Smooth muscle cell (in vitro differentiated cells): Measurements from ENCODE around the gene KLC1. TPM values are rescaled to one million over a fixed set of nuclear protein-coding genes. Genes with fewer than 3 reads are reported as not detected.

Source experiments
- DNase-seq: peaks from one replicate; lab custom pipeline; 2025; ENCODE audit not compliant: unreplicated experiment; lab: John Stamatoyannopoulos, UW
- H2AFZ ChIP-seq: fragments of 200-600 bp; sonication (generic); 2 replicates; pipeline ENCODE4 v1.6.0; 2016; ENCODE audit warnings: antibody characterized with exemption, low read depth, mild to moderate bottlenecking
- H3F3A ChIP-seq: fragments of 200-600 bp; sonication (generic); 2 replicates; pipeline ENCODE4 v1.6.0; 2017; ENCODE audit warnings: antibody characterized with exemption, low read depth
- H3K27ac ChIP-seq: fragments of 200-600 bp; sonication (generic); 2 replicates; pipeline ENCODE4 v1.5.1; 2016; ENCODE audit warnings: low read depth, mild to moderate bottlenecking
- H3K27me3 ChIP-seq: fragments of 200-600 bp; sonication (generic); 2 replicates; pipeline ENCODE4 v1.6.1; 2016; ENCODE audit warnings: low read depth, mild to moderate bottlenecking
- H3K36me3 ChIP-seq: fragments of 200-600 bp; sonication (generic); 2 replicates; pipeline ENCODE4 v1.5.1; 2016; ENCODE audit warnings: low read depth
- H3K4me1 ChIP-seq: fragments of 200-600 bp; sonication (generic); 2 replicates; pipeline ENCODE4 v1.5.1; 2016; ENCODE audit warnings: low read depth
- H3K4me2 ChIP-seq: fragments of 200-600 bp; sonication (generic); 2 replicates; pipeline ENCODE4 v1.6.0; 2016; ENCODE audit warnings: mild to moderate bottlenecking
- H3K4me3 ChIP-seq: fragments of 200-600 bp; sonication (generic); 2 replicates; pipeline ENCODE4 v1.5.1; 2016; ENCODE audit warnings: mild to moderate bottlenecking
- H3K79me2 ChIP-seq: fragments of 200-600 bp; sonication (generic); 2 replicates; pipeline ENCODE4 v1.6.0; 2016; ENCODE audit warnings: low read depth, mild to moderate bottlenecking
- H3K9ac ChIP-seq: fragments of 200-600 bp; sonication (generic); 2 replicates; pipeline ENCODE4 v1.6.0; 2016; ENCODE audit warnings: low read depth
- H3K9me3 ChIP-seq: fragments of 200-600 bp; sonication (generic); replicated peaks from 2 replicates; pipeline ENCODE4 v1.5.1; 2016; ENCODE audit warnings: low read depth
- H4K20me1 ChIP-seq: fragments of 200-600 bp; sonication (generic); 2 replicates; pipeline ENCODE4 v1.6.0; 2016; ENCODE audit warnings: low read depth
- CTCF ChIP-seq: fragments of 200-600 bp; sonication (generic); IDR thresholded peaks from 2 replicates; pipeline ENCODE4 v1.5.1; 2017; ENCODE audit warnings: borderline replicate concordance, mild to moderate bottlenecking, antibody characterized with exemption; ENCODE audit not compliant: insufficient read depth, poor library complexity, severe bottlenecking
- WGBS: methylation state at CpG from one replicate; pipeline ENCODE4 v1.1.7; 2016; ENCODE audit warnings: low lambda C conversion rate; 5-methylcytosine and 5-hydroxymethylcytosine counted together
- polyA plus RNA-seq: library from polyadenylated mRNA; unstranded; fragments of >200 nt; fragmentation: Nextera tagmentation; extraction: Ambion mirVana; gene quantifications from 2 replicates; pipeline ENCODE4 v1.2.1, GENCODE V29; 2016
- total RNA-seq: library from RNA; depleted of rRNA; stranded (reverse); fragments of >200 nt; gene quantifications from 2 replicates; pipeline ENCODE4 v1.2.3, GENCODE V29; 2014

KLC1 gene
- total and polyA plus RNA-seq, 2 experiments from 2014 or later: 167 to 224 TPM

- no peak overlapping the region for H3K4me2 ChIP-seq
- H3K4me3 ChIP-seq: no peak overlapping the region
- no peaks in the 10 kb centered on the region for H3K36me3 ChIP-seq
- no peak overlapping the region for H3K9ac ChIP-seq
- no peaks in the 10 kb centered on the region for H3F3A ChIP-seq
- H3K79me2 ChIP-seq: no peaks in the 10 kb centered on the region
- WGBS: 94% methylated on average over 28 of the region's 29 CpGs
- no peak for DNase-seq
- H3K9me3 ChIP-seq: no peaks in the 10 kb centered on the region
- TF ChIP-seq CTCF: no peak
- no peak overlapping the region for H2AFZ ChIP-seq
- peaks cover 44% of the 10 kb centered on the region for H4K20me1 ChIP-seq
- no peaks in the 10 kb centered on the region for H3K27me3 ChIP-seq
- H3K4me1 ChIP-seq: no peaks in the 10 kb centered on the region
- H3K27ac ChIP-seq: no peak overlapping the region
These were observed 73.8 kb downstream of the KLC1 start for GRCh38 chr14:103702497-103703432.

- H3K9ac ChIP-seq: no peak overlapping the region
- no peak overlapping the region for H3K27ac ChIP-seq
- 93% methylated on average over 24 of the region's 24 CpGs for WGBS
- H3K4me1 ChIP-seq: no peaks in the 10 kb centered on the region
- H3K27me3 ChIP-seq: no peaks in the 10 kb centered on the region
- no peaks in the 10 kb centered on the region for H3F3A ChIP-seq
- no peak overlapping the region for H2AFZ ChIP-seq
- no peak for DNase-seq
- peaks cover 41% of the 10 kb centered on the region for H4K20me1 ChIP-seq
- no peaks in the 10 kb centered on the region for H3K9me3 ChIP-seq
- H3K4me2 ChIP-seq: no peak overlapping the region
- H3K79me2 ChIP-seq: no peaks in the 10 kb centered on the region
- no peak for TF ChIP-seq CTCF
- no peaks in the 10 kb centered on the region for H3K36me3 ChIP-seq
- no peak overlapping the region for H3K4me3 ChIP-seq
These were observed 74.7 kb downstream of the KLC1 start for GRCh38 chr14:103703433-103704385.

DNA sequence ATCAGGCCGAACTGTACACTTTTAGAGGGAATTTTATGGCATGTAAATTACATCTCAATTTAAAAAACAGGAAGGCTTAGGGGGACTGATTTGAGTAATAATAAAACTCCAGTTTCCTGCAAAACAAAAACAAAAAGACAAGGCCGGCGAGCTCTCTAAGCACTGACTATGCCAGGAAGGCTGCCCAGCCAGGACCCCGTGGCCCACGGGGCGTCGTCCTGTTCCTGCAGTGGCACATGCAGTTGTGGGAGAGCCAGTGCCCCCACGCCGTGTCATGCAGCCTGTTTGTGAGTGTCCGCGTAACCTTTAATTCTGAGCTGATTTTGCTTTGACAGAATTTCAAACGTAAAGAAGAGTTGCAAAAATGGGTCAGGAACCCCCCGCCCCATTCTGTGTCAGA lies 75.7 kb downstream of the KLC1 start:
- no peak overlapping the region for H2AFZ ChIP-seq
- no peaks in the 10 kb centered on the region for H3K79me2 ChIP-seq
- peaks cover 31% of the 10 kb centered on the region for H4K20me1 ChIP-seq
- no peaks in the 10 kb centered on the region for H3K27me3 ChIP-seq
- TF ChIP-seq CTCF: no peak
- no peaks in the 10 kb centered on the region for H3K4me1 ChIP-seq
- H3K9me3 ChIP-seq: no peaks in the 10 kb centered on the region
- H3F3A ChIP-seq: no peaks in the 10 kb centered on the region
- no peak overlapping the region for H3K27ac ChIP-seq
- WGBS: 96% methylated on average over 13 of the region's 13 CpGs
- H3K36me3 ChIP-seq: no peaks in the 10 kb centered on the region
- H3K4me2 ChIP-seq: no peak overlapping the region
- no peak overlapping the region for H3K9ac ChIP-seq
- DNase-seq: no peak
- H3K4me3 ChIP-seq: no peak overlapping the region
